K562 (cell line): Measurements from ENCODE around the gene FOXA3. TPM values are rescaled to one million over a fixed set of nuclear protein-coding genes. Genes with fewer than 3 reads are reported as not detected.

Source experiments
- CEBPB ChIP-seq: fragments of 450-650 bp; IDR thresholded peaks from 2 replicates; pipeline ENCODE4 v1.6.1; 2016; ENCODE audit warnings: missing genetic modification characterization, missing compliant biosample characterization
- HCFC1 ChIP-seq: IDR thresholded peaks from 2 replicates; pipeline ENCODE4 v1.6.1; 2012; ENCODE audit warnings: low read depth, low read length, improper control_type of control experiment
- HDAC1 ChIP-seq, 2 experiments: fragments of 450-650 bp; IDR thresholded peaks; 2 replicates each; pipeline ENCODE4 v1.6.1; 2016 to 2017; ENCODE audit warnings: inconsistent platforms in 1 of 2, mild to moderate bottlenecking in 1 of 2, moderate library complexity in 1 of 2
- KAT2B ChIP-seq: IDR thresholded peaks from one replicate; pipeline ENCODE4 v1.6.1; 2012; ENCODE audit warnings: low read depth, mild to moderate bottlenecking, control low read depth, inconsistent platforms, low read length, moderate library complexity
- KAT8 ChIP-seq: fragments of 450-650 bp; IDR thresholded peaks from 2 replicates; pipeline ENCODE4 v1.6.1; 2016; ENCODE audit warnings: low read depth, mild to moderate bottlenecking
- MBD2 ChIP-seq: sonication (generic); IDR thresholded peaks from 2 replicates; pipeline ENCODE4 v1.6.1; 2016; ENCODE audit warnings: low read depth, borderline replicate concordance
- MGA ChIP-seq: fragments of 450-650 bp; IDR thresholded peaks from 2 replicates; pipeline ENCODE4 v1.6.1; 2016; ENCODE audit warnings: mild to moderate bottlenecking, moderate library complexity
- PHF8 ChIP-seq: fragments of 200-600 bp; sonication (generic); IDR thresholded peaks from 2 replicates; pipeline ENCODE4 v1.6.1; 2012; ENCODE audit warnings: mixed run types, mild to moderate bottlenecking, inconsistent platforms, low read length, moderate library complexity, borderline replicate concordance
- RBM25 ChIP-seq: fragments of 200-400 bp; formaldehyde crosslinking; IDR thresholded peaks from 2 replicates; pipeline ENCODE4 v1.6.1; 2018; ENCODE audit warnings: low read length, low read depth, moderate library complexity; ENCODE audit not compliant: severe bottlenecking
- SRSF3 ChIP-seq: fragments of 200-400 bp; formaldehyde crosslinking; IDR thresholded peaks from 2 replicates; pipeline ENCODE4 v1.6.1; 2016; ENCODE audit warnings: mild to moderate bottlenecking, low read length, moderate library complexity; ENCODE audit not compliant: insufficient read depth
- TBP ChIP-seq: optimal IDR thresholded peaks from 2 replicates; pipeline ENCODE3; 2011; ENCODE audit warnings: low read depth, low read length, improper control_type of control experiment
- TCF3 ChIP-seq: sonication (generic); formaldehyde crosslinking; IDR thresholded peaks from 2 replicates; pipeline ENCODE4 v1.4.0; 2020; ENCODE audit warnings: mild to moderate bottlenecking, missing genetic modification reagents
- polyA plus RNA-seq, 8 experiments: library from polyadenylated mRNA; depleted of rRNA in 4 of 8; stranded (reverse) in 5 of 8; unstranded in 3 of 8; fragments of >200 nt; fragmentation: Nextera tagmentation in 2 of 8; fragmentation: Illumina TruSeq in 1 of 8; extraction: Ambion mirVana in 2 of 8; extraction: Trizol in 1 of 8; gene quantifications; 2 replicates each; pipeline versions ENCODE4 v1.2.1 to v1.2.3, GENCODE V29; 2011 to 2014; ENCODE audit warnings: inconsistent platforms in 1 of 8, missing spikeins in 1 of 8
- total RNA-seq, 7 experiments: library from RNA; depleted of rRNA in 6 of 7; stranded (reverse); fragments of >200 nt in 6 of 7; fragmentation: Illumina TruSeq in 2 of 7; extraction: Trizol in 2 of 7; gene quantifications; 2 replicates each; pipeline versions ENCODE4 v1.2.1 to v1.2.3, GENCODE V29; 2011 to 2021; ENCODE audit warnings: low replicate concordance in 1 of 7
- TF ChIP-seq, protein P1 (sequence below): fragments of 250-450 bp; sonication (Bioruptor Pico); IDR thresholded peaks from 2 replicates; pipeline ENCODE4 v1.4.0; 2020
- TF ChIP-seq, protein P2 (sequence below): fragments of 450-650 bp; IDR thresholded peaks from 2 replicates; pipeline ENCODE4 v1.6.1; 2016; ENCODE audit warnings: low read depth, mild to moderate bottlenecking, moderate library complexity

FOXA3 gene
- total and polyA plus RNA-seq, 9 of the 15 experiments (the other 6 are each of a cell fraction or from before 2014, with no cell fraction given): 1.3 to 15.5 (median 4.7) TPM

- TF ChIP-seq PHF8 (peak; percentile 57; the same call in 1 of the 2 replicates), TBP (peak; percentile 45), KAT8 (no peak), SRSF3 (no peak), MGA (peak; percentile 86), HDAC1 (IDR thresholded peaks at IDR 0.05) (0 out of 4 replicates have a peak, but pooled peaks of 1 of the 2 experiments have one; percentile 29), RBM25 (peak; percentile 96), CEBPB (tag) (peak; percentile 91), HCFC1 (peak; percentile 95), TCF3 (CRISPR knock-in tag) (no peak), MBD2 (peak; percentile 85), KAT2B (no peak)
- TF ChIP-seq, protein P1, sequence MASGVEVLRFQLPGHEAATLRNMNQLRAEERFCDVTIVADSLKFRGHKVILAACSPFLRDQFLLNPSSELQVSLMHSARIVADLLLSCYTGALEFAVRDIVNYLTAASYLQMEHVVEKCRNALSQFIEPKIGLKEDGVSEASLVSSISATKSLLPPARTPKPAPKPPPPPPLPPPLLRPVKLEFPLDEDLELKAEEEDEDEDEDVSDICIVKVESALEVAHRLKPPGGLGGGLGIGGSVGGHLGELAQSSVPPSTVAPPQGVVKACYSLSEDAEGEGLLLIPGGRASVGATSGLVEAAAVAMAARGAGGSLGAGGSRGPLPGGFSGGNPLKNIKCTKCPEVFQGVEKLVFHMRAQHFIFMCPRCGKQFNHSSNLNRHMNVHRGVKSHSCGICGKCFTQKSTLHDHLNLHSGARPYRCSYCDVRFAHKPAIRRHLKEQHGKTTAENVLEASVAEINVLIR (CRISPR knock-in tag): no peak
- TF ChIP-seq, protein P2, sequence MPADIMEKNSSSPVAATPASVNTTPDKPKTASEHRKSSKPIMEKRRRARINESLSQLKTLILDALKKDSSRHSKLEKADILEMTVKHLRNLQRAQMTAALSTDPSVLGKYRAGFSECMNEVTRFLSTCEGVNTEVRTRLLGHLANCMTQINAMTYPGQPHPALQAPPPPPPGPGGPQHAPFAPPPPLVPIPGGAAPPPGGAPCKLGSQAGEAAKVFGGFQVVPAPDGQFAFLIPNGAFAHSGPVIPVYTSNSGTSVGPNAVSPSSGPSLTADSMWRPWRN: no peak
Measured at GRCh38 chr19:45885556-45886426, 21.7 kb downstream of the FOXA3 start, which contains the start of gene IRF2BP1 (continued).
